Measurements from ENCODE around the gene RNF38. TPM values are rescaled to one million over a fixed set of nuclear protein-coding genes. Genes with fewer than 3 reads are reported as not detected.

The RNF38 gene
- total RNA-seq, 1 experiment from 2014 or later, result 60.2 TPM

GRCh38 chr9:36443581-36443980 is 43.5 kb upstream of the RNF38 start:
- no peaks in the 10 kb centered on the region for H3K9me3 Mint-ChIP-seq
- Histone ChIP-seq H3K9me3 (ENCODE audit: control insufficient read depth, low read depth, low read length) (no peaks in the 10 kb centered on the region), H4K91ac (ENCODE audit: insufficient read length, low read depth, low read length) (no peak overlapping the region), H3K23ac (ENCODE audit: insufficient read length, low read depth, low read length) (no peak overlapping the region), H2AFZ (ENCODE audit: low read length) (no peak overlapping the region), H2AK5ac (ENCODE audit: insufficient read length, low read length) (no peak overlapping the region), H3K79me1 (ENCODE audit: insufficient read depth, low read depth, low read length, poor library complexity, severe bottlenecking) (peaks cover 22% of the 10 kb centered on the region), H4K5ac (ENCODE audit: insufficient read length, low read depth, low read length) (no peak overlapping the region), H3K56ac (ENCODE audit: insufficient read length, low read depth, low read length) (no peak overlapping the region), H2BK15ac (ENCODE audit: low read depth, low read length) (no peak overlapping the region), H2BK5ac (ENCODE audit: insufficient read length, low read length) (no peak overlapping the region), H3K14ac (ENCODE audit: insufficient read depth, low read length) (no peak overlapping the region), H2BK12ac (ENCODE audit: insufficient read length, low read depth, low read length) (no peak overlapping the region), H3K79me2 (ENCODE audit: insufficient read depth, low read length) (peaks cover 20% of the 10 kb centered on the region; the same call in 1 of the 2 replicates), H3K23me2 (ENCODE audit: insufficient read length, low read depth, low read length, poor library complexity, severe bottlenecking) (no peaks in the 10 kb centered on the region), H3K18ac (ENCODE audit: insufficient read length, low read depth, low read length) (no peak overlapping the region), H3T11ph (ENCODE audit: low read length) (no peak overlapping the region), H3K4me1 (ENCODE audit: insufficient read depth, low read length) (peaks cover 13% of the 10 kb centered on the region), H4K20me1 (ENCODE audit: control insufficient read depth, insufficient read depth, insufficient read length) (no peaks in the 10 kb centered on the region), H3K27ac (ENCODE audit: insufficient read length, low read depth, low read length) (no peak overlapping the region), H2BK20ac (ENCODE audit: low read depth, low read length, poor library complexity, severe bottlenecking) (no peak overlapping the region), H4K8ac (replicated peaks; ENCODE audit: insufficient read length, low read depth, low read length) (no peak overlapping the region), H3K4ac (ENCODE audit: low read depth, low read length) (no peak overlapping the region; the same call in 1 of the 2 replicates), H2BK120ac (ENCODE audit: low read depth, low read length, poor library complexity, severe bottlenecking) (no peak overlapping the region), H3K9ac (ENCODE audit: extremely low read depth, insufficient read length, low read length) (no peak overlapping the region), H3K27me3 (ENCODE audit: insufficient read depth, low read length) (no peaks in the 10 kb centered on the region), H3K4me2 (ENCODE audit: insufficient read depth, insufficient read length, low read length) (no peak overlapping the region)
- peaks cover 51 to 60% of the 10 kb centered on the region in 2 experiments for H3K4me1 Mint-ChIP-seq
- no CpG with 5 or more reads among the region's 4 CpGs for WGBS (ENCODE audit: extremely low coverage, insufficient read length, low lambda C conversion rate)
- DNase-seq, result no peak
- H3K36me3 Mint-ChIP-seq (ENCODE audit: insufficient read depth in 1 of 3, low read depth in 3 of 3), result peaks cover 0 to 2% (median 2%) of the 10 kb centered on the region in 3 experiments; a peak in 1 of 7 replicates
- no peak overlapping the region for H3K4me3 Mint-ChIP-seq
- H3K27me3 Mint-ChIP-seq (ENCODE audit: low read depth), result no peaks in the 10 kb centered on the region
- TF ChIP-seq CTCF (conservative IDR thresholded peaks at IDR 0.05), result no peak
- peak overlapping the region; percentile 0 to 59 (median 9); a peak in 3 of 7 replicates for H3K27ac Mint-ChIP-seq
